Measurements from ENCODE around the gene RFWD3. TPM values are rescaled to one million over a fixed set of nuclear protein-coding genes. Genes with fewer than 3 reads are reported as not detected.

Gene RFWD3, protein sequence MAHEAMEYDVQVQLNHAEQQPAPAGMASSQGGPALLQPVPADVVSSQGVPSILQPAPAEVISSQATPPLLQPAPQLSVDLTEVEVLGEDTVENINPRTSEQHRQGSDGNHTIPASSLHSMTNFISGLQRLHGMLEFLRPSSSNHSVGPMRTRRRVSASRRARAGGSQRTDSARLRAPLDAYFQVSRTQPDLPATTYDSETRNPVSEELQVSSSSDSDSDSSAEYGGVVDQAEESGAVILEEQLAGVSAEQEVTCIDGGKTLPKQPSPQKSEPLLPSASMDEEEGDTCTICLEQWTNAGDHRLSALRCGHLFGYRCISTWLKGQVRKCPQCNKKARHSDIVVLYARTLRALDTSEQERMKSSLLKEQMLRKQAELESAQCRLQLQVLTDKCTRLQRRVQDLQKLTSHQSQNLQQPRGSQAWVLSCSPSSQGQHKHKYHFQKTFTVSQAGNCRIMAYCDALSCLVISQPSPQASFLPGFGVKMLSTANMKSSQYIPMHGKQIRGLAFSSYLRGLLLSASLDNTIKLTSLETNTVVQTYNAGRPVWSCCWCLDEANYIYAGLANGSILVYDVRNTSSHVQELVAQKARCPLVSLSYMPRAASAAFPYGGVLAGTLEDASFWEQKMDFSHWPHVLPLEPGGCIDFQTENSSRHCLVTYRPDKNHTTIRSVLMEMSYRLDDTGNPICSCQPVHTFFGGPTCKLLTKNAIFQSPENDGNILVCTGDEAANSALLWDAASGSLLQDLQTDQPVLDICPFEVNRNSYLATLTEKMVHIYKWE
- total RNA-seq, result 8.8 TPM

DNA sequence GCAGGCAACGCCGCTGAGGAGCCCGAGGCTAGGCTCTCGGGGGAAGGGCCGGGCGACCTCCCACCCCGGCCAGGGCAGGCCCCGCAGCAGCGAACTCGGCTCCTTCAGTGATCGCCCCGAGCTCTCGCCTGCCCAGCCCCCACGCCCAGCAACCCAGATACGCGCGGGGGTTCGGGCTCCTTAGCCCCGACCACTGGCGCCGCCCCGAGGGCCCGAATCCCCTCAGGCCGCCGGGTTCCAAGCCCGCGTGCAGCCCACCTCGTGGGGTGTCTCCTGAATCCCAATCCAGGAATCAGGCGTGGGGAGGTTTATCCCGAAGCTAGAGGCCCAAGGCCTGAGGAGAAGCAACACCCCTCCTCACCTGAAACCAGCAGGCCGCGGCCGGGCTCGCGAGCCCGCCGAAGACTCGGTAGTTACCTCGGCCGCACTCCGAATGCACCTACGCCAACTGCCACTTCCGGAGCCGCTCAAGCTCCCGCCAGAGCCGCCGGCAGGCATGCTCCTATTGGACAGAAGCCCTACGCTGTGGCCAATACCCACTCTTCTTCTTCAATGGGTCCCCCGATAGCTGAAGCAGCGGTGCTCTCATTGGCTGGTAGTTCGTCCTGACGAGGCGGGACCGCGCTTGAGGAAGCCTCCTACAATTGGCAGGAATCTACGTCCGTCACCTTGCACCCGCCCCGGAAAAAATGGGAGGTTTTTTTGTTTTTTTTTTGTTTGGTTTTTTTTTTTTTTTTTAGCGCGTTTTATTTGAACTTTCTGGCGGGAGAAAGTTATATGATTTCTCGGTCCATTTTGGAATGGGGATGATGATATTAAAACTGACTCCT lies at the start of gene RFWD3:
TSS of gene RFWD3 (minus strand) at position 453 of the 830 bp plus-strand sequence. CDS start 5,428 bp downstream, outside the sequence.
- ATAC-seq, result peak; percentile 100

DNA sequence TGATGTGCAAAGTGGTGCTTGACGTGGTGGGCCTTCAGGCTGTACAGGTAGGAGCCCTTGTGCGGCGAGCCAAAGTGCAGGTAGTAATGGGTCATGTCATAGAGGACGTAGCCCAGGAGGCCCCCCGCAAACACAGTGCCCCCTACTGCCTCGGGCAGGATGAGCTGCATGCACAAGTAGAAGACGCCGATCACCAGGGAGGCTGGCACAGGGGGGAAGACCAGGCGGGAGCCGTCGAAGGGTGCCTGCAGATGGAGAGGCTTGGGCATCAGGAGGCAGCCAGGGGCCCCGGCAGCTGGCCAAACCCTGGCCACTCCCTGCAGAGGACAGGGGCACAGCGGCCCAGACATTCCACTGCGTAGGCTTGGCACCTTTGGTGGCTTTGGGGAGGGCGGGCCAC lies 49.7 kb upstream of the RFWD3 start:
- no peak for DNase-seq (ENCODE audit: low spot score)

More for the DNA sequence above, at the start of gene RFWD3:
- DNase-seq (ENCODE audit: low spot score), result peak; percentile 98

DNA sequence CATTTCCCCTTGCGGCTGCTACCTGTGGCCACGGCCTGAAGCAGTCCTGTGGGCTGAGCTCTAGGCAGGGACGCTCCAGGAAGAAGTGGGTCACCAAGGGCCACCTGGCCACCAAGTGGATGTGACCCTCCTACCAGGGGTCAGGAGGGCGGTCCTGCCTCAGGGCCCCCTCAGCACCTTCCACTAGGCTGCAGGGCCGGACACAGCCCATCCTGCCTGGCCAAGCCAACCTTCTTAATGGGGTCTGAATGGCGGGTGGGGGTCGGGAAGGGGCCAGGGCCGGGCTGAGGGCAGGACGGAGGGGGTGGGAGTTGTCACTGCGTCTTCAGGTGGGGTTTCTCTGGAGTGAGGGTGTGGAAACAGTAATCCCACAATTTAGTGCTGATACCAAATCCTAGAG lies 47.2 kb upstream of the RFWD3 start:
- no peak for ATAC-seq
- DNase-seq (ENCODE audit: low spot score), result no peak

More for the DNA sequence above, 49.7 kb upstream of the RFWD3 start:
- ATAC-seq, result no peak

DNA sequence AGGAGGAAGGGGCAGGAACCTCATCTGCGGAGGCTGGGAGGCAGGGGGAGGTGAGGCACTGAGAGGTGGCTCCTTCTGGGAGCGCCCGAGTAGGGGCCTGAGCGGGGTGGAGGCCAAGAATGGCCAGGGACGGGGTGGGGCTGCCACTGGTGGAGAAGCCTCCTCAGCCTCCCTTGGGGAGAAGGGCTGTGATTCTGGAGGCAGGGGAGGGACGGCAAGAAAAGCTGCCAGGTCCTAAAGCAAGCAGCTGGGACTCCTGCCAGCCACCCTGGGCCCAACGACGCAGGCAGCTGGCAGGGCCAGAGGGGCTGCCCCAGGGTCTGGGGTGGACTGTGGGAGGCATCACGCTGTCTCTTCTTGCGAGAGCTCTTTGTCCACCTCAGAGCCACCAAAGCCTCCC lies 46.6 kb upstream of the RFWD3 start:
- ATAC-seq, result no peak
- DNase-seq (ENCODE audit: low spot score), result no peak

DNA sequence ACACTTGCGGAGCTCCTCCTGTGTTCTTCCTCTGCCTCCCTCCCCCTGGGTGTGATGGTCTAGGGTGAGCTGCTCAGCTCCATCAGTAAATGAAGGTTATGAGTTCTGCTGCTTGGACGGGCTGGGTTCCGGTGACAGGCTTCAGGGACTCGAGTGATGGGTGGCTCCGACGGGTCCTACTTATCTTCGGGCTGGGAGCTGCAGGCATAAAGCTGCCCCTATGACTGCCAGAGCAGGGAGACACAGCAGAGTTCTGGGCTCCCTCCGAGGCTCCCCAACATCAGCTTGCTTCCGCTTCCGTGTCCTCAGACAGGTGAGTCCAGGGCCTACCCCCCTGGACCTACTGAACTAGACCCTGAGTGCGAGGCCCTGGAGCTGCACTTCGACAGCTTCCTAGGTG lies 45.3 kb upstream of the RFWD3 start:
- ATAC-seq (no peak), DNase-seq (ENCODE audit: low spot score) (no peak)

DNA sequence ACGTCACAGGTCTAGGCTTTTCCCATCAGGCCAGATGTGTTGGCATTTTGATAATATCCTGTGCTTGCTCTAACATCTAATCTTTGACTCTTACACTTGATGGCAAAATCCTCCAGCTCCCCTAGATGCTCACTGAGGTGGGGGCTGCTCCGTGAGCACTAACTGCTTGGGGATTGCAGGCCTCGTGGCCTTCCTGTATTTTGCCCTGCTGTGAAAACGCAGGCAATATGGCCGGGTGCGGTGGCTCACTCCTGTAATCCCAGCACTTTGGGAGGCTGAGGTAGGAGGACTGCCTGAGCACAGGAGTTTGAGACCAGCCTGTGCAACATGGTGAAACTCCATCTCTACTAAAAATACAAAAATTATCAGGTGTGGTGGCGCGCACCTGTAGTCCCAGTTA lies 43.7 kb upstream of the RFWD3 start:
- no peak for DNase-seq (ENCODE audit: low spot score)
- ATAC-seq, result no peak

DNA sequence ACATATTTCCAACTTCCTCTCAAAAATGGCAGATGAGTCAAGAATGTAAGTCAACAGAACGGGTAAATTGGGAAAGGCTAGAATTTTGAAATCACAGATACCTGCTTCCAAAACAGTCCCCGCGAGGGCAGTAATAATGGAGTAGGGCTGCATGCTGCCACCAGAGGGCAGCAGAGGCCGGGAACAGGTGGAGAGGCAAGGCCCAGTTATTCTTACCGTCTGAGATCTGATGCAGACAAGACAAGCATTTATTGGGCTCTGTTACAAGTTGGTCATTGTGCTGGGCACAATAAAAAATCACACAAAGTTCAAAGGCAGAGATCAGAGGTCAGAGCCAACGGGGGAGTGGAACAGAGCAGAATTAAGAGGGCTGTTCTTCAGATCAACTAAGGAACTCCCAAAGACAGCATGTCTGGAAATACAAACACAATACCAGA lies 42.8 kb upstream of the RFWD3 start:
- peak; percentile 100 for ATAC-seq
- DNase-seq (ENCODE audit: low spot score), result peak; percentile 86

DNA sequence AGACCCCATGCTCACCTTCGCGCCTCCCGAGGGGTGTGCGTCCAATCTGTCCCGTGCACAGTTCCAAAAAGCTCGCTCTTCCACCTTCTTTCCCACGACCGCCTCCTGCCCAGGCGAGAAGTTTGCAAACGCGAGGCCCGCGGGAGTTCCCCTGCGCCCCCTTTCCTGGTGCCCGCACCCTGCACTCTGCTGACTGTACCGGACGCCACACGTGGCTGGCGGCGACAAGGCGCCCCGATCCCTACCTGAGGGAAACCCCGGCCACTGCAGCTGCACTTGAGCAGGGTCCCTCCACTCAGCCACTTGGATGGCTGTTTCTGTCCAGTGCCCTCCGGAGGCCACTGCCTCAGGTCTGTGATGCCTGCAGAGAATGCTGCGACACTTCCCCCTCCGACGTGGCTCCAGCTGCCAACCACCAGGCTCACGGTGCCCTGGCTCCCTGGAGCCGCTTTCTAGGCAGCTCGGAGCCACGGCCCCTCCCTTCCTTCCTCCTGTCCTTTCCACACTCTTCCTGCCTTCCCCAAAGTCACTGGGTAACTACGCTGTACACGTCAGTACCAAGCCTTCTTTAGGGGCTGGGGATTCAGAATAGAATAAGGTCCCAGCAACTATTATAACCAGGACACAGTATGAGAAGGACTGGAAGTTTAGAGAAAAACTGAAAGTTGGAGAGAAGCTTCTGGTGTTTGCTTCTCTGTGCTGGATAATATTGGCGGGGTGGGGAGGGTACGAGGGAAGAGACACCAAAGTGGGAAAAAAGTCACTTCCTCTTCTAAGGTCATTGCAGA lies 34.0 kb upstream of the RFWD3 start, which contains the start of gene MLKL:
TSS of gene MLKL (minus strand) at position 425 of the 788 bp plus-strand sequence. CDS start 5,105 bp downstream, outside the sequence.
- peak; percentile 71 for DNase-seq (ENCODE audit: low spot score)
- ATAC-seq, result peak; percentile 78

DNA sequence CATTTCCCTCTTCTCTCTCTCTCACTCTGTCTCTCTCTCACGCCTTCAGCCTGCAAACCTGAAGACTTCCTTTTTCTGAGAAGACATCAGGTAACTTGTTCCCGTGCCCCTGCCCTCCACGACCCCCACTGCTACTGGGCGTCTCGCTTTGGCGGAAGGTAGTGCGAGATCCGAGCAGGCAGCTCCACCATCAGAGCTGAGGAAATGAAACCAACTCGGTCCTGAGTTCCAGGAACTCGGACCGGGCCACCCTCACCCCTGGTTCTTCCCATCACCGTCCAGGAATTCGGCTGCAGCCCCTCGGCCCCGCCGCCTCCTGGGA lies 33.4 kb upstream of the RFWD3 start:
- peak; percentile 38 for ATAC-seq
- DNase-seq (ENCODE audit: low spot score), result peak; percentile 53

DNA sequence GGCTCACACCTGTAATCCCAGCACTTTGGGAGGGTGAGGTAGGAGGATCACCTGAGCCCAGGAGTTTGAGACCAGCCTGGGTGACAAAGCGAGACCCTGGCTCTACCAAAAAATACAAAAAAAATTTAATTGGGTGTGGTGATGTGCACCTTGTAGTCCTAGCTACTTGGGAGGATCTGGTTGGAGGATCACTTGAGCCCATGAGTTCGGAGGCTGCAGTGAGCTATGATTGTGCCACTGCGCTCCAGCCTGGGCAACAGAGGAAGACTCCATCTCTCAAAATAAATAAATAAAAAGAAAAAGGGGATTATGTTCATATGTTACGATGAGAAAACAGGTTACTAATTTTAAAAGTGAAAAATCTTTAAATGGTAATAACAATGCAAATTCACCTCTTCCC lies 33.0 kb upstream of the RFWD3 start:
- DNase-seq (ENCODE audit: low spot score) (no peak), ATAC-seq (no peak)

DNA sequence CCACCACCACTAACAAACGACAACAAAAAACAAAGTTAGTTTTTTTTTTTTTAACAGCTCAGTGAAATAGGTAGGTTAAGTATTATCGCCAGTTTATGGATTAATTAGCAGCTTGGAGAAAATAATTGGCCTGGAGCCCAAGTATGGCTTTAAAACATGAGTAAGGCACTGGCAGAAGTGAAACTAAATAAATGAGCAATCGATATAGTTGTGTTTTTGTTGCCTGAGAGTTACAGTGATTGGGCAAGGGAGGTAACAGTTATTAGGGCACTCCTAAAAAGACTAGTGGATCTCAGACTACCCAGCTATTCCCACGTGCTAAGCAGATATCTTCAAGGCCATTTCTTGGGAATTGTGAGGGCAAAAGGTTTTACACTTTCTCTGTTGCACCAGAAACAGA lies 31.5 kb upstream of the RFWD3 start:
- DNase-seq (ENCODE audit: low spot score), result no peak
- ATAC-seq, result peak; percentile 18

DNA sequence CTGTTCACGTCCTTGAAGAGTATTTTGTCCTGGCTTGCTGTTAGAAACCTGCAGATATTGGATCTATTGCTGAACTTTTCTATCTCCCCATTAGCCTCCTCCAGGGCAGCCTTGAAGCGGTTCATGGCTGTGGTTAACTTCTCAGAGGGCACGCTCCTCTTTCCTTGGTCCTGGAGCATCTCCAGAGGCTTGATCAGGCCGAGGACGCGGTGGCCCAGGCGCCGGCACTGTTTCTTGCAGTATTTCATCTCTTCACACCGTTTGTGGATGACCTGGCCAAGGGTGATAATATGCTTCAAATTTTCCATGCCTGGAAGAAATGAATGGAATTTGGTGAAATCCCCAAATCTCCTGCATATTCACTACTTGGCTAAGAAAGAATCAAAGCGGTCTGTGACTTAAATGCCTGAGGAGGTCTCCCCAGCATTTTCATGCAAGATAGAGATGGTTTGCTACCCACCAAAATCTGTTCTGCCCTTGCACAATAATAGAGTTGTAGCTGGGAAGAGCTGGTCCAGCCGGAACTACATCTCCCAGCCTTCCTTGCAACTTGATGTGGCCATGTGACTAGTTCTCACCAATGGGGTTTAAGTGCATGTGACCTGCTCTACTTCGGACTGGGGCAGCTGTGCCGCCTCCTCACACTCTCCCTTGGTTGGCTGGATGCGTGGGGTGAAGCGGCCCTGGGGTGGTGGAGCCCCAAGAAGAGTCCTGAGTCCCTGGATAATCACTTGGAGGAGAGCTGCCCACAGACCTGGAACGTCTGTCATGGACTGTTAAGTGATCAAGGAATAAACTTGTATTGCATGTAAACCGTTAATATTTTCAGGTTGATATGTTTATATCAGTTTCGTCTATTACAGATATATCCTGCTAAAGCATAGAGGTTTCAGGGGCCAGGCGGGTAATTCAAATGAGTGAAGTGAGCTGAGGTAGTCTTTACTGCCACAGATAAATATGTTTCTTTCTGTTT lies 29.1 kb upstream of the RFWD3 start:
- DNase-seq (ENCODE audit: low spot score) (peak; percentile 89), ATAC-seq (peak; percentile 90)

DNA sequence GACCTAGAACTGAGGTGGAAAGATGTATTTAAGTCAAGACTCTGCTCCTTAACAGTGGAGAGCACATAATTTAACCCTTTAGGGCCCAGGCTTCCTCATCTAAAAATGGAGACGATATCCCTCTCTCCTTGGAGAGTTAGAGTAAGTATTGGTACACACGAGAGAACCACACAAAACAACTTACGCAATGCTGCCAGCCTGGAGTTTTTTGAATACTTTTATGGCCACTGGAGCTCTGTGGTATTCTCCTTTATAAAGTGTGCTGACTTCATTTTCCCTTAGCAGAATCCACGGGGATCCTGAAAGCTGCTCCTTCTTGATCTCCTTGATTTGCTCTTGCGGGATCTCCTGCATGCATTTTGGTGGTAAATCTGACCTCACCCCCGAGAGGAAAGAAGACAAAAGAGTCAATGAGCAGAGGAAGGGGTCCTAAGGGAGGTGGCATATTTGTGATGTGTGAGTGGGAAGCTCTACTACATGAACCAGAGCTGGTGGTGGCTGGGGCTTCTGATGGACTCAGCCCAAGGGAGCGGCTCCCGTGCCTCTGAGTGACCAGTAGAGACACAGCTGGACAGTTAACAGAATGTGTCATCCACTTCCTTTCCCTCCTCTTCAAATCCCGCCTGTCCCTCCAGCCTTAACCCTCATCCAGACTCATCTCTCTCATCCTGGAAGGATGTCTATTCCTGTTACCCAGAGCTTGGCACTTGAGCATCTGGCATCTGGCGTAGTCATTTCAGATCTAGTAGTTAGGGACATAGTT lies 24.6 kb upstream of the RFWD3 start:
- DNase-seq (ENCODE audit: low spot score) (no peak), ATAC-seq (no peak)

DNA sequence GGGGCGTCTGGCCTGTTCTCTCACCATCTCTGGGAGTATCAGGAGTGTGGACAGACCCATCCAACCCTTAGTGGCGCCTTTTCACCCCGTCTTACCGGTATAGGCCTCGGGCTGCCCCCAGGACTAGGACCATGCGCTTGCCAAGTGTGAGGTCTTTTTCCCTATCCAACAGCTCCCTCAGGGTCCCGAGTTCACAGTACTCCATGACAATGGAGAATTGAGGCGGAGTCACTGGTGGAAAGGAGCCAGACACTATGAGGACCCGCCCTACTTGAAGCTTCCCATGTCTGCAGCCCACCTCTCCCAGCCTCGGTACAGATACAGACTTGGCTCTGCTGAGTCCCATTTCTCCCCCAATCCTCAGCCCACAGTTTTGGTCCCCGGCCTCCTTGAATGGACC lies 15.9 kb upstream of the RFWD3 start:
- DNase-seq (ENCODE audit: low spot score) (no peak), ATAC-seq (no peak)

DNA sequence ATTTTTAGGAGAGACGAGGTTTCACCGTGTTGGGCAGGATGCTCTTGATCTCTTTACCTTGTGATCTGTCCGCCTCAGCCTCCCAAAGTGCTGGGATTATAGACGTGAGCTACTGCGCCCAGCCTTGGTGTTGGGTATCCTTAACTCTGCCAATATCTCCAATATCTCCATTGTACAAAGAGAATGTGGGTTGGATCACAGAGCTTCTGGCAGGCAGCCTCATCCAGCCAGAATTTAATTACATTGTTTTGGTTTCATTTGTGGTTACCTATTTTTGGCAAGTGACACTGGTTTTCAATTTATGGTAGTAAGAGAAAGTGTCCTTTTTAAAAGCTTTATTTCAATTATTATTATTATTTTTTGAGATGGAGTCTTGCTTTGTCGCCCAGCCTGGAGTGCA lies 14.0 kb upstream of the RFWD3 start:
- no peak for DNase-seq (ENCODE audit: low spot score)
- no peak for ATAC-seq

DNA sequence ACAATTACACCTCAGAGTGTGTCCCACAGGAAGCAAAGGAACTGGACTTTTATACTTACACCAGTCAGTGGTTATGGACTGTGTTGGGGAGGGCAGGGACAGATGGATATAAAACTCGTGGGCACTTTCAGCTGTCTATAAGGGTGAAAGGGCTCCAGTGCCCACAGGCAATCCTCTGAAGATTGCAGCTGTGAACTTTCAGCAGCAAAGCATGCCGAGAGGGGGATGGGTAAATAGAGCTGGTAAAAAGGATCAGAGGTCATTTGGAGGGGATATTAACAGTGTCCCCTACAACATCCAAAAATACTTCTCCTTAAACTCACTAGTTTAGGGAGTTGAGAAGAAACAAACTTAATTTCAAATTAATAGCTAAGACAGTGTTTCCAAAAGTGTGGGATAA lies 13.3 kb upstream of the RFWD3 start:
- ATAC-seq (no peak), DNase-seq (ENCODE audit: low spot score) (no peak)

DNA sequence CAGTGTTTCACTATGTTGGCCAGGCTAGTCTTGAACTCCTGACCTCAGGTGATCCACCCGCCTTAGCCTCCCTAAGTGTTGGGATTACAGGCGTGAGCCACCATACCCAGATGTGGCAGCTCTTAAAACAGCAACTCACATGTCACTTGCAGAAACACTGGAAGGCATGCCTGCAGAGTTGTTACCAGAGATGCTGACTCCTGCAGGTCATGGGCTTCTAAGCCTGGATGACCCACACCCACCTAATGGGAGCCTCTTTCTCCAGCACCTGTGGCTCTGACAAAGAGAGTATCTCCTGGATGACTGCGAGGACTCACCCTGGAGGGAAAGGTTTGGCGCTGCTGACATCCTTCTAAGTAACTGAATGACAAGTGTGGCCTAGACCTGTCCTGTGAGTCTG lies 11.2 kb upstream of the RFWD3 start:
- DNase-seq (ENCODE audit: low spot score), result no peak
- no peak for ATAC-seq

DNA sequence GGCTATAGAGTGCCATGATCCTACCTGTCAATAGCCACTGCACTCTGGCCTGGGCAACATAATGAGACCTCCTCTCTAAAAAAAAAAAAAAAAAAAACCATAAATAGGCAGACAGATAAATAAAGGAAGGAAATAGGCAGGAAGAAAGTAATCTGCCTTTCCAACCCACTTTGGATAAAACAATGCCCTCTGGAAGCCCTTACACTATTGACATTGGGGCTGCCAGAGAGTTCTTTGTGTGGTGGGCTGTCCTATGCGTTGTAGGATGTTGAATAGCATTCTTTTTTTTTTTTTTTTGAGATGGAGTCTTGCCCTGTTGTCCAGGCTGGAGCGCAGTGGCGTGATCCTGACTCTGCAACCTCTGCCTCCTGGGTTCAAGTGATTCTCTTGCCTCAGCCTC lies 7.2 kb upstream of the RFWD3 start:
- no peak for DNase-seq (ENCODE audit: low spot score)
- no peak for ATAC-seq
